NOMO-1 treated with DMSO at 0.1 percent for 48 hours (cell line): ENCODE data around the gene BCR.

Experiments used
- DNase-seq: peaks from one replicate; lab custom pipeline; 2025; ENCODE audit not compliant: unreplicated experiment; lab: John Stamatoyannopoulos, UW

Gene BCR

GRCh38 chr22:23150762-23151161, 29.5 kb upstream of the BCR start:
- no peak for DNase-seq

- no peak for DNase-seq
These were observed 28.5 kb upstream of the BCR start for GRCh38 chr22:23151827-23152226.

- DNase-seq, result peak; percentile 77
These were observed 27.8 kb upstream of the BCR start for GRCh38 chr22:23152238-23153114.

- no peak for DNase-seq
These were observed 26.3 kb upstream of the BCR start for GRCh38 chr22:23153994-23154393.

- DNase-seq, result no peak
These were observed 25.8 kb upstream of the BCR start for GRCh38 chr22:23154461-23154860.

- no peak for DNase-seq
These were observed 25.2 kb upstream of the BCR start for GRCh38 chr22:23155143-23155542.

- no peak for DNase-seq
These were observed 24.5 kb upstream of the BCR start for GRCh38 chr22:23155831-23156230.

- DNase-seq, result no peak
These were observed 24.0 kb upstream of the BCR start for GRCh38 chr22:23156286-23156685.

GRCh38 chr22:23157560-23158515, 22.5 kb upstream of the BCR start:
- no peak for DNase-seq

GRCh38 chr22:23158516-23159290, 21.6 kb upstream of the BCR start:
- DNase-seq, result no peak

- DNase-seq, result no peak
These were observed 21.0 kb upstream of the BCR start for GRCh38 chr22:23159291-23159630.

- DNase-seq, result no peak
These were observed 19.3 kb upstream of the BCR start for GRCh38 chr22:23161029-23161428.

GRCh38 chr22:23161574-23161973, 18.7 kb upstream of the BCR start:
- no peak for DNase-seq

- DNase-seq, result no peak
These were observed 16.6 kb upstream of the BCR start for GRCh38 chr22:23163665-23164064.

GRCh38 chr22:23164091-23164490, 16.2 kb upstream of the BCR start:
- no peak for DNase-seq

GRCh38 chr22:23166042-23166831, 14.1 kb upstream of the BCR start:
- no peak for DNase-seq

- no peak for DNase-seq
These were observed 13.3 kb upstream of the BCR start for GRCh38 chr22:23166841-23167616.

GRCh38 chr22:23168391-23169042, 11.8 kb upstream of the BCR start:
- DNase-seq, result no peak

- no peak for DNase-seq
These were observed 11.3 kb upstream of the BCR start for GRCh38 chr22:23169043-23169406.
